ENCODE data around the gene COA8.

The COA8 gene

GRCh38 chr14:103543721-103544387 is 18.9 kb upstream of the COA8 start:
- peak overlapping the region; percentile 85 for H3K27ac ChIP-seq (ENCODE audit: low read depth, low read length)
- no peaks in the 10 kb centered on the region for H3K36me3 ChIP-seq (ENCODE audit: control insufficient read depth, insufficient read depth, low read length)
- H3K4me1 ChIP-seq (ENCODE audit: control insufficient read depth, insufficient read depth, low read length), result peaks cover 63% of the 10 kb centered on the region
- no peak overlapping the region for H3K9ac ChIP-seq (ENCODE audit: low read length)
- no peak overlapping the region for H3K4me3 ChIP-seq (ENCODE audit: low read length)
- H3K27me3 ChIP-seq (ENCODE audit: control insufficient read depth, insufficient read depth, low read length), result no peaks in the 10 kb centered on the region

GRCh38 chr14:103544388-103545218 is 18.2 kb upstream of the COA8 start:
- H3K27ac ChIP-seq (ENCODE audit: low read depth, low read length), result peak overlapping the region; percentile 85

DNA sequence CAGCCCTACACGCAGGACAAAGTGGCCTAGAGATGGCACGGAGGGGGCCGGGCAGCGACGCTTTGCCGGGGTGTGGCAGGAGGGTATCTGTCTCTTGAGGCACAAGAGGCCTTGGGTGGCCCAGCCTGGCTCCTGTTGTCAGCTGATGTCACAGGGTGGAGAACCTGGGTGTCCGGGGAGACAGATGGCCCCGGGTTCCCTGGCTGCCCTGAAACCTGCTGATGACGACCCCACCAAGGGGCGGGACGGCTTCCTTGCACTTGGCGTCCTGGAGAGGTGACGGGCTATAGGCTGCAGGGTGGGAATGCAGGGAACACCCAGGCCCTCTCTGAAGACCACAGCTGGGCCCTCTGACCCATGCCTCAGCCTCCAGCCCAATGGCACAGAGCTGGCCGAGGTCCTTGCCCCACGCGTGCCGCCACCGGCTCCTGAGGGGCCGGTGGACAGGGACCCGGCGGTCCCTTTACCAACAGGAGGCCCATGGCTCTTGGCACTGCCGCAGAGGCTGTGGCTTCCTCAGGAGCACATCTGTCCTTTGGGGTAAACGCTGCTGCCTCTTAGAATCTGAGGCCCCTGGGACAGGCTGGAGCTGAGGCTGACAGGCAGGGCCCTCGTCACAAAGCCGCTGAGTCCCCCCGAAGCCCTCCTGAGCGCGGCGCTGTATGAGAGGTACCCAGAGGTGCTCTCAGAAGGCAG is 17.4 kb upstream of the COA8 start:
- Histone ChIP-seq H3K4me3 (ENCODE audit: low read length) (no peak overlapping the region), H3K27ac (ENCODE audit: low read depth, low read length) (peak overlapping the region; percentile 85), H3K4me1 (ENCODE audit: control insufficient read depth, insufficient read depth, low read length) (peaks cover 68% of the 10 kb centered on the region), H3K27me3 (ENCODE audit: control insufficient read depth, insufficient read depth, low read length) (no peaks in the 10 kb centered on the region), H3K9ac (ENCODE audit: low read length) (no peak overlapping the region), H3K36me3 (ENCODE audit: control insufficient read depth, insufficient read depth, low read length) (no peaks in the 10 kb centered on the region)

More at GRCh38 chr14:103544388-103545218, 18.2 kb upstream of the COA8 start:
- H3K4me1 ChIP-seq (ENCODE audit: control insufficient read depth, insufficient read depth, low read length), result peaks cover 64% of the 10 kb centered on the region
- H3K9ac ChIP-seq (ENCODE audit: low read length), result no peak overlapping the region
- H3K27me3 ChIP-seq (ENCODE audit: control insufficient read depth, insufficient read depth, low read length), result no peaks in the 10 kb centered on the region
- H3K36me3 ChIP-seq (ENCODE audit: control insufficient read depth, insufficient read depth, low read length), result no peaks in the 10 kb centered on the region
- H3K4me3 ChIP-seq (ENCODE audit: low read length), result peak overlapping the region; percentile 26

GRCh38 chr14:103545915-103546651 is 16.7 kb upstream of the COA8 start:
- no peak overlapping the region for H3K9ac ChIP-seq (ENCODE audit: low read length)
- no peak overlapping the region for H3K27ac ChIP-seq (ENCODE audit: low read depth, low read length)
- H3K4me1 ChIP-seq (ENCODE audit: control insufficient read depth, insufficient read depth, low read length), result peaks cover 68% of the 10 kb centered on the region

GRCh38 chr14:103546652-103547454 is 15.9 kb upstream of the COA8 start:
- no peaks in the 10 kb centered on the region for H3K27me3 ChIP-seq (ENCODE audit: control insufficient read depth, insufficient read depth, low read length)
- peaks cover 68% of the 10 kb centered on the region for H3K4me1 ChIP-seq (ENCODE audit: control insufficient read depth, insufficient read depth, low read length)
- no peaks in the 10 kb centered on the region for H3K36me3 ChIP-seq (ENCODE audit: control insufficient read depth, insufficient read depth, low read length)
- H3K9ac ChIP-seq (ENCODE audit: low read length), result no peak overlapping the region
- H3K4me3 ChIP-seq (ENCODE audit: low read length), result no peak overlapping the region
- H3K27ac ChIP-seq (ENCODE audit: low read depth, low read length), result peak overlapping the region; percentile 21

More at GRCh38 chr14:103545915-103546651, 16.7 kb upstream of the COA8 start:
- Histone ChIP-seq H3K36me3 (ENCODE audit: control insufficient read depth, insufficient read depth, low read length) (no peaks in the 10 kb centered on the region), H3K4me3 (ENCODE audit: low read length) (no peak overlapping the region), H3K27me3 (ENCODE audit: control insufficient read depth, insufficient read depth, low read length) (no peaks in the 10 kb centered on the region)

GRCh38 chr14:103547455-103547940 is 15.3 kb upstream of the COA8 start:
- H3K27ac ChIP-seq (ENCODE audit: low read depth, low read length), result peak overlapping the region; percentile 21
- no peaks in the 10 kb centered on the region for H3K27me3 ChIP-seq (ENCODE audit: control insufficient read depth, insufficient read depth, low read length)
- H3K4me3 ChIP-seq (ENCODE audit: low read length), result no peak overlapping the region

GRCh38 chr14:103547941-103548462 is 14.8 kb upstream of the COA8 start:
- H3K4me3 ChIP-seq (ENCODE audit: low read length), result no peak overlapping the region
- H3K9ac ChIP-seq (ENCODE audit: low read length), result no peak overlapping the region
- peaks cover 67% of the 10 kb centered on the region for H3K4me1 ChIP-seq (ENCODE audit: control insufficient read depth, insufficient read depth, low read length)
- H3K27ac ChIP-seq (ENCODE audit: low read depth, low read length), result peak overlapping the region; percentile 4
- H3K27me3 ChIP-seq (ENCODE audit: control insufficient read depth, insufficient read depth, low read length), result no peaks in the 10 kb centered on the region
- no peaks in the 10 kb centered on the region for H3K36me3 ChIP-seq (ENCODE audit: control insufficient read depth, insufficient read depth, low read length)

More at GRCh38 chr14:103547455-103547940, 15.3 kb upstream of the COA8 start:
- Histone ChIP-seq H3K9ac (ENCODE audit: low read length) (no peak overlapping the region), H3K4me1 (ENCODE audit: control insufficient read depth, insufficient read depth, low read length) (peaks cover 68% of the 10 kb centered on the region), H3K36me3 (ENCODE audit: control insufficient read depth, insufficient read depth, low read length) (no peaks in the 10 kb centered on the region)

DNA sequence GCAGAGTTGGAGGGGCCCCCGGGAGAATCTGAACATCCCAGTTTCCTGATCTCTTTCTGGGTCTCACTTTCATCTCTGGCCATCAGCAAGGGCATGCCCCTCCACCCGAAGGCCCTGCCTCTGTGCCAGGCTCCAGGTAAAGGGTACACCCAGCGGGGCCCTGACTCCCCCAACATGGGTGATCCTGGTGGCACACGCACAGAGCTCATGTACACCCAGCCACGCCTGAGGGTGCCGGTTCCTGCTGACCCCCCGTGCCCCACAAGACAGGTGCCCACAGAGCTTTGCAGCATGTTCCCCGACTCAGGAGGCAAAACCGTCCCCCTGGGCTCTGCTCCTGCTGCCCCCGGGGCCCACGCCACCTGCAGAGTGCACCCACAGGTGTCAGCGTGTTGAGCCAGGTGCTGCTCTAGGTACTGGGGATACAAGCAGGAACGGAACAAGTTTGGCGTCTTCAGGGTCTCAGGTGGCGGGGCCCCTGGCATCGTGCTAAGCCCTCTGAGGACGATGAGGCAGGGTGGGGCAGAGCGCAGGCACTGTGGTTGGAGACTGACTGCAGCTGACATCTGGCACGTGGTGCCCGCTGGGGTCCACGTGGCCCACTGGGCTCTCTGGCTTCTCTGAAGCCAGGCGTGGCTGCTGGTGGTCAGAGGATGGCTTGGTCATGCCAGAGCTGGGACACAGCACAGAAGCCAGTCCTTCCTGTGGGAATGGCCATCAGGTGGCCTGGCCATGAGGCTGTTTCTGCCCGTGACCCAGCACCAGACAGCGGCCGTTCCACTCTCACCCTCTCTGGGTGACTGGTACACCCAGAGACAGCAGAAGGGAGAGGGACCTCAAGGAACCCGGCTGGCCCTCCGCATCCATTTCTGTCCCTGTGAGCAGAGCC is 14.1 kb upstream of the COA8 start:
- Histone ChIP-seq H3K4me1 (ENCODE audit: control insufficient read depth, insufficient read depth, low read length) (peaks cover 60% of the 10 kb centered on the region), H3K9ac (ENCODE audit: low read length) (no peak overlapping the region)

GRCh38 chr14:103549361-103550311 is 13.1 kb upstream of the COA8 start:
- no peak overlapping the region for H3K4me3 ChIP-seq (ENCODE audit: low read length)
- no peak overlapping the region for H3K9ac ChIP-seq (ENCODE audit: low read length)
- H3K27ac ChIP-seq (ENCODE audit: low read depth, low read length), result peak overlapping the region; percentile 98
- no peaks in the 10 kb centered on the region for H3K36me3 ChIP-seq (ENCODE audit: control insufficient read depth, insufficient read depth, low read length)
- H3K4me1 ChIP-seq (ENCODE audit: control insufficient read depth, insufficient read depth, low read length), result peaks cover 52% of the 10 kb centered on the region
- H3K27me3 ChIP-seq (ENCODE audit: control insufficient read depth, insufficient read depth, low read length), result no peaks in the 10 kb centered on the region

More for the DNA sequence above, 14.1 kb upstream of the COA8 start:
- Histone ChIP-seq H3K36me3 (ENCODE audit: control insufficient read depth, insufficient read depth, low read length) (no peaks in the 10 kb centered on the region), H3K4me3 (ENCODE audit: low read length) (no peak overlapping the region), H3K27me3 (ENCODE audit: control insufficient read depth, insufficient read depth, low read length) (no peaks in the 10 kb centered on the region), H3K27ac (ENCODE audit: low read depth, low read length) (peak overlapping the region; percentile 98)

Data from rectal smooth muscle tissue (tissue), 1 donor.